Frontal cortex (tissue), 4 donors: ENCODE measurements around the gene SLX4IP. TPM values are rescaled to one million over a fixed set of nuclear protein-coding genes. Genes with fewer than 3 reads are reported as not detected.
A peak's percentile ranks its signal among the peaks of the same experiment; 100 is the strongest.
"Not testable (repeated sequence)": the region's sequence is repeated elsewhere in the genome, so short reads cannot be mapped to it uniquely, and the experiment has no call there.

Source experiments
- DNase-seq, 2 donors: peaks; one replicate each; pipeline ENCODE4 v3.0.0; 2012; ENCODE audit warnings: low spot score in 2 of 2
- FAIRE-seq: peaks from 2 replicates; lab custom pipeline; 2012; peaks lifted over from hg19 to GRCh38; lab: Jason Lieb, UNC
- total RNA-seq: library from RNA; depleted of rRNA; stranded (reverse); fragments of >200 nt; gene quantifications from one replicate; pipeline ENCODE4 v1.2.3, GENCODE V29; 2014
- donor health status: control.
- donor health status: control.
- donor health status: control.

Gene SLX4IP
- total RNA-seq, 1 donor from 2014 or later = 8.2 TPM

GRCh38 chr20:10616212-10616611, 181.1 kb downstream of the SLX4IP start:
- FAIRE-seq = no peak
- no peak for DNase-seq

- FAIRE-seq, DNase-seq: not testable (repeated sequence)
Observed at GRCh38 chr20:10617549-10618133, 182.5 kb downstream of the SLX4IP start.

DNA sequence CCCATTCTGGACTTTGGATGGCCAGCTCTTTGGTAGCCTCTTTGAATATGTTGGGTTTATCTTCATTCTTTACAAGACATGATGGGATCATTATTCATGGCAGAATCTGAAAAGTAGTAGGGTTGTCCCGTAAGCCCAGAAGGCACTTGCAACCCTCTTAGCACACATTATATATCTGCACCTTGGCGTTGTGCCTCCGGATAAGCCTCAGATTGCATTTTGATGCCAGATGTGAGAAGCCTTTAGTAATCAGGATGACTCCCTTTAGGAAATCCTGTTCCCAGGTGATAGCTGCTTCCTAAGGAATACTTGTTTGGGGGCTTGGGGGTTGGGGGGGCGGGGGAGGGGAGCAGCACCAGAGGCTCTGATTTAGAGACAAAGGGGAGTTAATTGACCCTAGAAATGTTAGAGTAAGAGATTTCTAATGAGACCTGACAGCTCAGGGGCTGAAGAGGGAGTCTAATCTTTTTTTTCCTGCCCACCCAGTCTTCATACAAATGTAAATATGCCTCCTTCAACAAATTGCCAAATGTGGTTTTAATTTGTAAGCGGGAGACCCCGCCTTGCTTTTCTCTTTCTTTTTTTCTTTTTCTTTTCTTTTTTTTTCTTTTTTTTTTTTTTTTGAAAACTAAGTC, 183.6 kb downstream of the SLX4IP start:
- FAIRE-seq = no peak
- DNase-seq = no peak

- no peak for DNase-seq
- no peak for FAIRE-seq
Observed at GRCh38 chr20:10619427-10619826, 184.3 kb downstream of the SLX4IP start.

DNA sequence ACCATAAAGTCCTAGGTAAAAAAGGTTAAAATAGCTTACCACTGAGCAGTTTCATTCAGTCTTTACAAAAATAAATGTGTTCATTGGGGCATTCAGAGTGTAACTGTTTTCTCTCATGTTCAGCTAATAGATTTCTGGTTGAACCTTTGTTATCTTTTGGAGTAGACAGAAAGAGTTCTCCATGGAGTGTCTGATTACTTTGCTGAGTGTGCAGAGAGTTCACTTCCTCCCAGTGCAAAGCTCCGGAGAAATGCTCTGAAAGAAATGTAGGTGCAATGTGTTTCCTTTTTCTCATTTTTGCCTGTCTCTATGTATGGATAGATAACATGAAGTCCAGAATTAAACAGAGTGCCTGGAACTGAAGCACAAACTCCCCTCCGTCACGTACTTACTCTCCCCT, 186.0 kb downstream of the SLX4IP start:
- FAIRE-seq = no peak
- DNase-seq = no peak

DNA sequence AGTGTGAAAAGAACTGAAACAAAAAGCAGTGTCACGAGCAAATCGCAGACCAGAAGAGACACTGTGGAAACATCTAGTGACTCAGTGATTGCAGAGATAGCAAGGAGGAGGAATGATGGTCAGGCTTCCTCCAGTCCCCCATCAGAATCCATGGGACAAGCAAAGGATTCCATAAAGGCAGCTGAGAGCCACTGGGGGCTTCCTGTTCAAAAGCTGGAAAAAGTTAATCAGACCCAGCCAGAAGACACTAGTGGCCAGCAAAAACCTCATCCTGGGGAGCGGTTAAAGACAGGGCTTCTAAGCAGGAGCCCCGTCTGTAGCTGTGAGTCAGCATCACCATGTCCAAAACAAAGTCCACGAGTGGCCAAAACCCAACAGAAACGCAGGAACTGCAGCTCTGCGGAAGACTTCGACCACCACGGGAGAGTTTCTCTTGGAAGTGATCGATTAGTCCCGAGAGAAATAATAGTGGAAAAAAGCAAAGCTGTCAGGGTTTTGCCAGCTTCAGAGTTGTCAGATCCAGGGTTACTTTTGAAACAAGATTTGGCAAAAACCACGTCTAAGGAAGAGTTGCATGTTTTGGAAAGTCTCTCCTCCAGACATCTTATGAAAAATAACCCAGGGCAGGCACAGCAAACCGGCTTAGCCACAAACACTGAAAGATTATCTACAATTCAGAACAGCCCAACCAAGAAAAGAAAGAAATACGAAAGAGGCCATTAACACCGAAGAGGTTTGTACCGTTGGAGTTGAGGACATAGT, 187.7 kb downstream of the SLX4IP start:
- DNase-seq = no peak
- no peak for FAIRE-seq

GRCh38 chr20:10625641-10626040, 190.5 kb downstream of the SLX4IP start:
- FAIRE-seq (no peak), DNase-seq (no peak)

- FAIRE-seq = no peak
- DNase-seq = no peak
Observed at GRCh38 chr20:10626896-10627295, 191.8 kb downstream of the SLX4IP start.

- FAIRE-seq (no peak), DNase-seq (no peak)
Observed at GRCh38 chr20:10629946-10630650, 195.0 kb downstream of the SLX4IP start.

DNA sequence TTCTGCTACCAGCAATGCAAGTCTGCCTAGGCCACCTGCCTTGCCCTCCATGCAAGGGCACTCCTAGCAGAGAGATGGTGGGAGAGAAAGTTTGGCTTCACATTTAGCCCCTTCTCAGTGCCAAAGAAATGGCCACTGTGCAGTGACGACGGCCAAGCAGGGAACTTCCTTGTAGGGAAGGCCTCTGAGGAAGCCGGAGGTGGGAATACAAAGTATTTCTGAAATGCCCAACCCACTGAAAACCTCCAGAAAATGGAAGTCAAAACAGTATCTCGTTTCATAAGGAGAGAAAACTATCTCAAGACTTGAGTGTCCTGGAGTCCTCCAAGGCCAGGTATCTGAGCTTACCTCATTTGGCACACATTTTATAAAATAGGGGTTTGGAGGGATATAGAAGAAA, 196.0 kb downstream of the SLX4IP start:
- no peak for DNase-seq
- FAIRE-seq = no peak

DNA sequence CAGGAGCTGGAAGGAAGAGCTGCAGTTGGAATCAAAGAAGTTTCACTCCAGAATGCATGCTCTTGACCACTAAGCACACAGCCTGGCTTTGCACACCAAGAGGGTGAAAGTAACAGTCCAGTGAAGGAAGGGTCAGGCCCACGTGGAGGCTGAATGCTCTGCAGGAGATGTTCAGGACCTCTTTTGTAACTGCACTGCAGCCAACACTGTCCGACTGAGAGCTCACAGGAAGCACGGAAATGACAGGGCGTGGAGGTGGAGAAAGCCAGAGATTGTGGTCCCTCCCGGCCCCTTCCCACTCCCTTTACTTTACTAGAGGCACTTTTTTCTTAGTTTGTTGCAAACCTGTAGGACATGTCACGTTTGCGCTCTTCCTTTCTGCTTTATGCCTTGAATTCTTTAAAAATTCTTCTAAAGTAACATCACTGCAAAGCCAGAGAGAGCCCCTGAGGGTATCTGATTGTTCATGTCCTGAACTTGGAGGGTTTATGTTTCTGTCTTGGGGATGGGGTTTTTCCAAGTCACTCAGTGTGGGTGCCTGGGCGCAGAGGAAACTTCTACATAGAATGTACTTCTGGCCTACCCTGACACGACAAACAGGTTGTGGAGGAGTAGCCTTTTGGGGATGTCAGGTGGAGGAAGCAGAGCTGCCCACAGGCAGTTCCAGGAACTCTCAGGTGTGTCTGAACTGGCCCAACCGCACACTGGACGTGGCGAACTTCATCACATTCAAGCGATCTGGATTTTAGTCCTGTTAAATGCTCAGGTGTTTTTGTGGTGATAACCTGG, 197.8 kb downstream of the SLX4IP start:
- no peak for DNase-seq
- FAIRE-seq = no peak

DNA sequence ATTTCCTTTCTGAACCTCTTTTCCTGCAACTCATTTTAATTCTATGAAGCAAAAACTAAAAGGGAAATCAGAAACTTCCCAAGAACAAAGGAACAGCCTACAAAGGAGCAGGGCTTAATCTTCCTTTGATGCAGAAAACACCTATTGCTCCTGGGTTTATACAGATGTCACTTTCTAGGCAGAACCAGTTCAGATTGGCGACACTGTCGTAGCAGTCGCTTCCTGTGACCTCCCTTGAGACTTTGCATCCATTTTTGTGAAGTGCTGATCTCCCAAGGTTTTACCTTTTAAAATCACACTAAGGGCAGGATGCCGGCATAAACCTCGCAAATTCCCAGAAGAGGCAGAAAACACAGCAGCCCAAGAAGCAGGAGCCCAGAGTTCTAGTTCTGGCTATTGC, 198.6 kb downstream of the SLX4IP start:
- DNase-seq (no peak), FAIRE-seq (no peak)

DNA sequence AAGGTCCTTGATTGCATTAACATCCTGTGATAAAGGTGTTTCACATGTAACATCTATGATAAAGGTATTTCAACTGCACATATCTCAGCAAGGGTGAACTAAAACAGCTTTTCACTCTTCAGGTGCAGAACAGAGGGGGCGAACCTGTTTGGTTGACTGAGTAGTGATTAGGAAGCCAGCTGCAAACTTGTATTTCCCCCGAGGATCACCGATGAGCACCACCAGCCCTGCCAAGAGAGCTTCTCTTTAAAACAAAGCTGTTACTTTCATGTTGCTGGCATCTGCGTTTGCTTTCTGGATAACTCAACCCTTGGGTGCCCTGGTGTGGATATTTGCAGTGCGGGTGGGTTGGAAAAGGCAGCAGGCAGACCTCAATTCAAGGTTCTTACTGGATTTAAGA, 199.1 kb downstream of the SLX4IP start:
- FAIRE-seq (no peak), DNase-seq (no peak)

DNA sequence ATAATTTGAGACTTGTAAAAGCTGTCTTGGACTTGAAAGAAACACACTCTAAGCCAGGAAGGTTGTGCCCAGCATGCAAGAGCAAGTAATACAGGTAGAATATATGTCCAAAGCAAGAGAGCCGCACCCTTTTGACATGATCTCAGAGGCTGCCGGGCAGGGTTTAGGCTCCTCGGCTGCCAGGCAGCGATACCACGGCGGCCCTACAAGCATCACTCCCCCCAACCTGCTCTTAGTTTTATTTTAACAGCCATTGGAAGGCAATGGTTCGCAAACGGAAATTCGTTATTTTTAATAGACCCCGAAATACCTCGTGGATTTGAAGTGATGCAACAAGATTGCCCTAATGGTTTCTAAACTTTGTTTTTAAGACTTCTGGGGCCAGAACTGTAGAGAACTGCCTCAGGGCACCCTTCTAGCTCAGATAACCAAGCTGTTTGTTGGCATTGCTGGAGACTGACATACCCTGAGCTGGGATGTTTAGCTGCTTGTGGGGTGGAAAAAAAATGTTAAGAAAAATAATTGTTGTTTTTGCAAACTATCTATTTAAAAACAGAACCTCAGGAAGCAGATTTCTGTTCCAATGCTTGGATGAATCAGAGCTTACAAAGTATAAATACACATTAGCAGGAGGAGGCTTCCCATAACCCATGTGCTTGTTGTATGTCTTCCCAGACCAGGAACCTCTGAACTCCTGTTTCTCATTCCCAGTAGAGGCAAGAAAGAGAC, 199.7 kb downstream of the SLX4IP start:
- FAIRE-seq (no peak), DNase-seq (peak in 1 of 2 donors; percentile 26)

DNA sequence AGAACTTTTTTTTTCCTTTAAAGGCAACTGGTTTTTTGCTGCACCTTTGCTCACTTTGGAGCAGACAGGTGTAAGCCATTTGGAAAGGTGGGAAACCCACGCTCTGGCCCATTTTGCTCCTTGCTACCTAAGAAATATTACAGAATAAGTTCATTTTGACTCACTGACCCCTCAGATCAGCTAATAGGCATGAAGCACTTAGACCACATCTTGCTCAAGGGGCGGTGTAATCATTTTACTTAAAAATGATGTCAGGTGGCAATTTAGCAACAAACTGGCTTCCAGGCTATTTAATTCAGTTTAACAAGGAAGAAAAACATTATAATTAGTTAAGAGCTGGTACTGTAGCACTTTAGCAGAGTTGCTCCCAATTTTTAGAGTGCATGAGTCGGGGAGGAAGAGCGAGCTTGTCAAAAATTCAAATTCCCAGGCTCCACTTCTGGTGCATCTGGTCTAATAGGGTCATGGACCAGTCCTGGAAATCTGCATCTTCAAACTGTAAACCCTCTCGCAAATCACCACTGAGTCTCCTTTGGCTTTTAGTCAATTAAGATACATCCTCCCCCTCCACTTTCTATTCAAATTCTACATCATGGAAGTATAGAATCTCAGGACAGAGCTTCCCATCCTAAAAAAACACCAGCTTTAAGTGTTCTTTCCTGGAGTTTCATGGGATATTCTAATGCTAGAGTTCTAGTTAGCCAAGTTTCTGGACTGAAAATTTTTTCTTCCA, 200.5 kb downstream of the SLX4IP start:
- no peak for FAIRE-seq
- no peak for DNase-seq

DNA sequence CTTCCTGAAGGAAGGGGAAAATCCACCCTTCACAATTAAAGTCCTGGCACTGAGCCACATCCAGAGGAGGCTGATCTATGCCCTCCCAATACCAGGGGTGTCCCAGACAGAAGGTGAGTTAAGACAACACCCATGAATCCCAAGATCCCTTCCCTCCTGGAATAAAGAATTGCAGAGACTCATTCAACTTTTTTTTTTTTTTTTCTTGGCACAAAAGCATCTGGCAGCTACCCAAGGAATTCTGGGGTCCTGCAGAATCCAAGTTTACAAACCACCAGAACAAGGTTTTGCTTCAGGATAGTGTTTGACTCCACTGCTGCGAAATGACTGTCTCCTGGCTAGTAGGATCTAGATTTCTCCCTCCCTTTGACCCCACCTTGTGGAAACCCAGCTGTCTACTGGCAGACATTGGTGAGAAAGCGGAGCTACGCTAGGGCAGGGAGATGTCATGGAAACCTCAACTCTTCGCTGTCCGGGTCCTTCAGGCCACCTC, 201.3 kb downstream of the SLX4IP start:
- FAIRE-seq (no peak), DNase-seq (no peak)

DNA sequence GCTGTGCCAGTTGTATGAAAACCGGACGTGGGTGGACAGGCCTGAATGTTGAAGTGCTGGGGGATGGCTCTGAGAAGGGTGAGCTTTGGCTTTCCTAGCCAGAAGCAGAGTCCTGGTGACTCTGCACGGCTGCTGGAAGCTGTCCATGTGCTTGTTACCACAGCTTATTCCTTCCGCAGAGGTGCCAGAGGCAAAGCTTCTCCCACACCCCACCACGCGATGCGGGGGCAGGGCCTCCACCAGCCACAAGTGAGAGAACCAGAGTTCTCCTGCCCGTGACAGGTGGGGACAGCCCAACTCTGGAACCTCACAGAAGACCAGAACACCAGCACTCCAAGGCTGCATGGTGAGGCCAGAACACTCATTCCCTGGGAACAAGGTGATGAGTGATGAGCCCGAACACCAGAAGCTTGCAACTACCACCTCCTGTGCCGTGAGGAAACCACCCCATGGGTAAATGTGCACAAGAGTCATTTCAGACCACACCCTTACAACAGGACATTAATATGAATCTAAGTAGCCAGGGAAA, 202.0 kb downstream of the SLX4IP start:
- no peak for FAIRE-seq

DNA sequence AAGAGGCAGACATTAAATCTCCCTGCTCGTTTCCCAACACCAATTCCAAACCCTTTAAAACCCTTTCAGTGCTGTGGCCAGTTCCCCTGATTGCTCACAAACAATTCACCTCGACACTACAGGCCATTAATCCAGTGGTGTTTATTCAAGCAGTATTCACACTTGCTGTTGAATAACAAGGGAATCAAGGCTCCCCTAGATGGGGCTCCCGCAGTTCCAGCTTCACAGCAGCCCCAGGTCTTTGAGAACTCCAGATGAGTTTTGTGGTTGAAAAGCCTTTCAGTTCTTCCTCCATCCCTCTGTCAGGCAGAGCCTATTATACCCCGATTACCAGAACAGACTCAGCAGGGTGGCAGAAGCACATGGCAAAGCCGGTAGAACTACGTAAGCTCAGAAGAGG, 202.5 kb downstream of the SLX4IP start:
- FAIRE-seq (no peak), DNase-seq (no peak)

More for the DNA sequence above, 202.0 kb downstream of the SLX4IP start:
- DNase-seq = no peak
